Thyroid gland (tissue), 4 donors: ENCODE results near the gene RASAL3. TPM values are rescaled to one million over a fixed set of nuclear protein-coding genes. Genes with fewer than 3 reads are reported as not detected.

Experiments
- DNase-seq, 2 donors: peaks; one replicate each; pipeline ENCODE4 v3.0.0-alpha.2; 2019
- H3K27ac ChIP-seq, 3 donors: fragments of 200-600 bp; sonication (generic); 1 replicate in 2 of 3; 2 replicates in 1 of 3; pipeline ENCODE4 v1.5.1; 2016 to 2019; ENCODE audit warnings: mild to moderate bottlenecking in 1 of 3, moderate library complexity in 1 of 3
- H3K27me3 ChIP-seq: fragments of 200-600 bp; sonication (generic); one replicate; pipeline ENCODE4 v1.5.1; 2019
- H3K36me3 ChIP-seq, 2 donors: fragments of 200-600 bp; sonication (generic); one replicate each; pipeline ENCODE4 v1.5.1; 2016 to 2019
- H3K4me1 ChIP-seq, 2 donors: fragments of 200-600 bp; sonication (generic); one replicate each; pipeline ENCODE4 v1.5.1; 2017 to 2019
- H3K4me3 ChIP-seq, 3 donors: fragments of 200-600 bp; sonication (generic); replicated peaks in 1 of 3; 1 replicate in 2 of 3; 2 replicates in 1 of 3; pipeline ENCODE4 v1.5.1; 2016; ENCODE audit warnings: mild to moderate bottlenecking in 1 of 3
- H3K9me3 ChIP-seq: fragments of 200-600 bp; sonication (generic); one replicate; pipeline ENCODE4 v1.5.1; 2017
- POLR2A ChIP-seq, 2 donors: fragments of 450-650 bp; IDR thresholded peaks; one replicate each; pipeline ENCODE4 v1.6.1; 2017; ENCODE audit warnings: antibody characterized with exemption in 2 of 2, mild to moderate bottlenecking in 2 of 2, moderate library complexity in 1 of 2
- WGBS, 2 donors: methylation state at CpG; one replicate each; pipeline ENCODE4 v1.1.5; 2017; 5-methylcytosine and 5-hydroxymethylcytosine counted together
- intact Hi-C: fragments of 100-400 bp; cut with DNase I; formaldehyde crosslinking; loops from one replicate; pipeline ENCODE4 v1.15.1; 2023
- total RNA-seq, 4 donors: library from RNA; depleted of rRNA; stranded (reverse); fragments of >200 nt; gene quantifications; one replicate each; pipeline ENCODE4 v1.2.3, GENCODE V29; 2016
- TF ChIP-seq, protein P1 (sequence below), 6 experiments: fragments of 200-600 bp in 3 of 6; fragments of 450-650 bp in 3 of 6; sonication (generic) in 3 of 6; IDR thresholded peaks; one replicate each; pipeline ENCODE4 v1.5.1; 2016 to 2019; ENCODE audit warnings: antibody characterized with exemption in 6 of 6, mild to moderate bottlenecking in 2 of 6, inconsistent platforms in 1 of 6, moderate library complexity in 1 of 6

RASAL3 gene
- total RNA-seq, 4 donors from 2014 or later, result 2.6 to 4.4 (median 3.7) TPM

DNA sequence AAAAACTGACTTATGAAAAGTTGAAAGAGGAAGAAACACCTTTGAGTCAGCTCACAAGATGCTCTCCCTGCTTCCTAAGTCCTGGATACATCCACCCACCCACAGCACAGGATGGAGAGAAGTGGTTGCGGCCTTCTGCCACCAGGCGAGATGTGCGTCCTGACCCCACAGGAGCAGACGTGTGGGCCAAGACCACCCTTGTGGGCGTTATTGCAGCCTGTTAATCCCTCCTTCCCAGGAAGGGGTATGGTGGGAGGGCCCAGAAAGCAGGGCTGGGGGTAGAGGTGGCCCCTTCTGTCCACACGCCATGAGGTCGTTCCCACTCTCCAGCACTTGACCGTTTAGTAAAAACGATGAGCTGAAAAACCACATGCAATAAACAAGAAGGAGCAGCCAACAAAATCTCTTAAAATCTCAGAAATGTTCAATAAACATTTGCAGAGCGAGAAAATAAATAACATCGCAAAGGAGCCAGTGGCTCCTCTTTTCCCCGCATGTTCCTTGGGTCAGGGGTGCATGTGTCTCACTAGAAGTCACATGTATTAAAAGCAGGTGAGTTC is 43.1 kb downstream of the RASAL3 start:
- no peaks in the 10 kb centered on the region for H3K27me3 ChIP-seq
- H3K4me3 ChIP-seq, result no peak overlapping the region
- peaks cover 34 to 37% of the 10 kb centered on the region in 2 donors for H3K36me3 ChIP-seq
- peaks cover 20 to 22% of the 10 kb centered on the region in 2 donors for H3K4me1 ChIP-seq
- no peak for DNase-seq
- H3K9me3 ChIP-seq, result no peaks in the 10 kb centered on the region
- no peak overlapping the region for H3K27ac ChIP-seq
- no peak for TF ChIP-seq POLR2A (IDR thresholded peaks at IDR 0.05)
- TF ChIP-seq, protein P1, sequence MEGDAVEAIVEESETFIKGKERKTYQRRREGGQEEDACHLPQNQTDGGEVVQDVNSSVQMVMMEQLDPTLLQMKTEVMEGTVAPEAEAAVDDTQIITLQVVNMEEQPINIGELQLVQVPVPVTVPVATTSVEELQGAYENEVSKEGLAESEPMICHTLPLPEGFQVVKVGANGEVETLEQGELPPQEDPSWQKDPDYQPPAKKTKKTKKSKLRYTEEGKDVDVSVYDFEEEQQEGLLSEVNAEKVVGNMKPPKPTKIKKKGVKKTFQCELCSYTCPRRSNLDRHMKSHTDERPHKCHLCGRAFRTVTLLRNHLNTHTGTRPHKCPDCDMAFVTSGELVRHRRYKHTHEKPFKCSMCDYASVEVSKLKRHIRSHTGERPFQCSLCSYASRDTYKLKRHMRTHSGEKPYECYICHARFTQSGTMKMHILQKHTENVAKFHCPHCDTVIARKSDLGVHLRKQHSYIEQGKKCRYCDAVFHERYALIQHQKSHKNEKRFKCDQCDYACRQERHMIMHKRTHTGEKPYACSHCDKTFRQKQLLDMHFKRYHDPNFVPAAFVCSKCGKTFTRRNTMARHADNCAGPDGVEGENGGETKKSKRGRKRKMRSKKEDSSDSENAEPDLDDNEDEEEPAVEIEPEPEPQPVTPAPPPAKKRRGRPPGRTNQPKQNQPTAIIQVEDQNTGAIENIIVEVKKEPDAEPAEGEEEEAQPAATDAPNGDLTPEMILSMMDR (IDR thresholded peaks at IDR 0.05), result no peak
- intact Hi-C loops, result no loop called here
- WGBS, 2 donors, result 86 to 89% methylated on average over 12 of the region's 12 CpGs

DNA sequence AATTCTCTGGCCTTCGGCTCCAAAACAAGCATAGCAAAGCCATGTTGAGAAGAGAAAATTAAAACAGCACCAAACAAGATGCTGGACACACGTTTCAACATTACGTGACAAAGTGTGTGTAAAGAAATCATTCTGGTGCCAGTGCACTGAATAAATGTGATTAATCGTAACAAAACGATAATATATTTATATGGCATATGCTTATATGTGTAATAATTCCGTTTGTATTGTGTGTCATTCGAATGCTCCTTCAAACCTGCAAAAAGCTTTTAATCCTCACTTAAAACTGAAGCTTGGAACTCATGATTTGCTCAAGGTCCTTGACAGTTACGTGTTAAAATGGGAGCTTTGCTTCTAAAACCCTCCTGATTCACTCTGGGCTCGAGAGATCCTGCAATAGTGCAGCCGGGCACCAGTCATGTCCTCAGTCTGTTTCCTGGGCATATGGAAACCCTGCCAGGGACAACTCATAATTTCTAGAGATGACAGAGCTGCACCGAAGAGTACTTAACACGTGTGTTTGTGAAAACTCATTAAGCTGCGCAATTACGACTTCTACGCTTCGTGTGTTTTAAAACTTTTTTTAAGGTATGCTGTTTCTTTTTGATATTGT is 44.8 kb downstream of the RASAL3 start:
- Histone ChIP-seq H3K4me3 (peak overlapping the region in 1 of 3 donors; percentile 99), H3K9me3 (no peaks in the 10 kb centered on the region), H3K36me3 (peaks cover 21 to 24% of the 10 kb centered on the region in 2 donors), H3K27ac (no peak overlapping the region), H3K4me1 (peaks cover 30 to 33% of the 10 kb centered on the region in 2 donors), H3K27me3 (no peaks in the 10 kb centered on the region)
- WGBS, 2 donors, result 27 to 32% methylated on average over 16 of the region's 16 CpGs
- intact Hi-C loops, result loop anchor here (5.0 to 10.0 kb wide), 2 partner anchors 37 to 155 kb away; no protein-coding TSS in a partner anchor
- TF ChIP-seq, protein P1 (IDR thresholded peaks at IDR 0.05), result no peak
- TF ChIP-seq POLR2A (IDR thresholded peaks at IDR 0.05), result no peak
- DNase-seq, result no peak

DNA sequence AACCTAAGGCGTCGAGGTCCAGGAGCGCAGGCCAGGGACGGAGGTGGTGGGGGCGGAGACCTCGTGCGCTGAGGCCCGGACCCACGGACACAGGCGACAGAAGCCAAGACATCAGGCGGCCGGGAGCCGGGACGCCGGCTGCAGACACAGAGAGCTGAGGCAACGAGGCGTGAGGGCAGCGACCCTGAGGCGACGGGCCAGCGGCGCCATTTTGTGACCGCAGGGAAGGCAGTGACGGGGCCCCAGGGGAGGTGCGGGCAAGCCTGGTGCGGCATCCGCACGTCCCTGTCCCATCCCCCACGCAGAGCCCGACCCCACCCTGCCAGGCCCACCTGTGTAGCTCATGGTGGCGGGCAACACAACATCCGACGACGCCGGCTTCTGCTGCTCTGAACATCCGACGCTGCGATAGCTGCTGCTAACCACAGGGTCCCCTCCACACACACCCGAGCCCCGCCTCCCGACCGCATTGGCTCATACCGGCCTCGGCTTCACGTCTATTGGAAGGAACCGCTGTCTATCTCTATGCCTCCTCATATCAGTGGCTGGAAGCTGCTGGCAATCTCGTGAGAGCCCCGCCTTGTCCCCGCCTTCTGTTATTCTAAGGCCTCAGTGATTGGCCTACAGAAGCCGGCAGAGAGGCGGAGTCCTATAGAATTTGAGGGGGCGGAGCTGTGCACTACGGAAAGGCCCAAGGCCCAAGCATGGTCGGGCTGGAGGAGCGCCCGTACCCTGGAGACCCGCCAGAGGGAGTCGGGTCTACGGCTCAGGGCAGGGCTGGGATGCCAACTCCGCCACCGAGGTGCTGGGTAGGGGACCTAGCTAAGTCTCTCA is 45.5 kb downstream of the RASAL3 start, which contains the start of gene AKAP8L:
Gene AKAP8L, minus strand, starts transcription at position 410 of the 834 bp plus-strand sequence. Its CDS starts 65 bp downstream, at position 345.
- Histone ChIP-seq H3K4me1 (peaks cover 31 to 40% of the 10 kb centered on the region in 2 donors), H3K9me3 (no peaks in the 10 kb centered on the region), H3K36me3 (peaks cover 14 to 16% of the 10 kb centered on the region in 2 donors), H3K27me3 (no peaks in the 10 kb centered on the region), H3K27ac (peak within 1 kb of the TSS; percentile 82 to 92 (median 90)), H3K4me3 (peak within 1 kb of the TSS; percentile 33 to 99 (median 56))
- intact Hi-C loops, result loop anchor here (5.0 to 10.0 kb wide), 2 partner anchors 36 to 154 kb away; no protein-coding TSS in a partner anchor
- peak; percentile 99 to 100 for DNase-seq
- 0 to 1% methylated on average over 19 to 45 of the region's 61 CpGs for WGBS, 2 donors
- peak; percentile 54 to 93 for TF ChIP-seq POLR2A (IDR thresholded peaks at IDR 0.05)
- TF ChIP-seq, protein P1 (IDR thresholded peaks at IDR 0.05), result peak in 4 of 6 experiments; percentile 47 to 66 (median 54)

DNA sequence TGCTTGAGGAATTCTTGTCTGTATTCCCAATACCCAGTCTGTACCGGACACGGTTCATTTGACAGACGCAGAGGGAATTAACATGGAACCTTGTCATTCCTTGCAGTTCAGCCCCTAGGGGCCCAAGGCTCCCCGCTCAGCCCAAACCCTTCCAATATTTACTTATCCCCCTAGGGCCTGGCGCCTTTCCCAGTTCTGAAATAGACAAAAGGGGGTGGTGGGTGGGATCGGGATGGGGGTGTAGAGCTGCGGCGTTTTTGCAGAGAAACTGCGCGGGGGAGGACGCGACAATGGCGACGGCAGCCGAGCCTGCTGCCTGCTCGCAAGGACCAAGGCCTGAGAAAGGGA is 46.1 kb downstream of the RASAL3 start:
- TF ChIP-seq POLR2A (IDR thresholded peaks at IDR 0.05), result no peak
- TF ChIP-seq, protein P1 (IDR thresholded peaks at IDR 0.05), result no peak
- 0 to 2% methylated on average over 16 of the region's 16 CpGs for WGBS, 2 donors
- Histone ChIP-seq H3K36me3 (peaks cover 8 to 11% of the 10 kb centered on the region in 2 donors), H3K9me3 (no peaks in the 10 kb centered on the region), H3K27ac (peak overlapping the region; percentile 82 to 92 (median 90)), H3K4me3 (peak overlapping the region; percentile 33 to 99 (median 56)), H3K4me1 (peaks cover 37 to 46% of the 10 kb centered on the region in 2 donors), H3K27me3 (no peaks in the 10 kb centered on the region)
- DNase-seq, result peak; percentile 48 to 51
- intact Hi-C loops, result loop anchor here (5.0 to 10.0 kb wide), 2 partner anchors 36 to 153 kb away; no protein-coding TSS in a partner anchor
